ENCODE data around the gene UBE2G2.

UBE2G2 gene

GRCh38 chr21:44762221-44763049 is 39.2 kb downstream of the UBE2G2 start:
- DNase-seq = no peak

GRCh38 chr21:44761747-44762208 is 39.8 kb downstream of the UBE2G2 start:
- no peak for DNase-seq

GRCh38 chr21:44761011-44761729 is 40.5 kb downstream of the UBE2G2 start:
- no peak for DNase-seq

GRCh38 chr21:44760376-44760775 is 41.2 kb downstream of the UBE2G2 start:
- no peak for DNase-seq

GRCh38 chr21:44759628-44760285 is 41.9 kb downstream of the UBE2G2 start:
- DNase-seq = no peak

- no peak for DNase-seq
Measured at GRCh38 chr21:44758781-44759627, 42.6 kb downstream of the UBE2G2 start.

- no peak for DNase-seq
Measured at GRCh38 chr21:44758141-44758561, 43.5 kb downstream of the UBE2G2 start.

- no peak for DNase-seq
Measured at GRCh38 chr21:44757731-44758130, 43.9 kb downstream of the UBE2G2 start.

GRCh38 chr21:44756423-44757185 is 45.0 kb downstream of the UBE2G2 start:
- no peak for DNase-seq

GRCh38 chr21:44755227-44755626 is 46.4 kb downstream of the UBE2G2 start:
- no peak for DNase-seq

- no peak for DNase-seq
Measured at GRCh38 chr21:44753357-44753756, 48.3 kb downstream of the UBE2G2 start.

- no peak for DNase-seq
Measured at GRCh38 chr21:44752671-44753235, 48.9 kb downstream of the UBE2G2 start.

GRCh38 chr21:44751799-44752636 is 49.6 kb downstream of the UBE2G2 start:
- DNase-seq = no peak

GRCh38 chr21:44751186-44751798 is 50.3 kb downstream of the UBE2G2 start:
- DNase-seq = no peak

- no peak for DNase-seq
Measured at GRCh38 chr21:44750675-44751025, 51.0 kb downstream of the UBE2G2 start.

- no peak for DNase-seq
Measured at GRCh38 chr21:44749759-44750674, 51.6 kb downstream of the UBE2G2 start.

- no peak for DNase-seq
Measured at GRCh38 chr21:44749116-44749758, 52.4 kb downstream of the UBE2G2 start.

GRCh38 chr21:44748621-44749020 is 53.0 kb downstream of the UBE2G2 start:
- DNase-seq = no peak

Measured in activated CD4-positive, alpha-beta T cell treated with anti-CD3 and anti-CD28 coated beads for 4 hours (primary cell).